Endothelial cell (in vitro differentiated cells): ENCODE data around the gene IFRD1. TPM values are rescaled to one million over a fixed set of nuclear protein-coding genes. Genes with fewer than 3 reads are reported as not detected.
"Not testable (repeated sequence)": the region's sequence is repeated elsewhere in the genome, so short reads cannot be mapped to it uniquely, and the experiment has no call there.

Experiments
- DNase-seq: peaks from one replicate; pipeline ENCODE4 v3.0.0; 2021; ENCODE audit warnings: low spot score
- H3K27ac Mint-ChIP-seq: one replicate; pipeline ENCODE4 v1.8.0; 2021; ENCODE audit warnings: mixed read lengths, inconsistent platforms; ENCODE audit not compliant: unreplicated experiment
- H3K27me3 Mint-ChIP-seq: one replicate; pipeline ENCODE4 v1.8.0; 2021; ENCODE audit warnings: mild to moderate bottlenecking, moderate library complexity, mixed read lengths, inconsistent platforms; ENCODE audit not compliant: unreplicated experiment
- H3K36me3 Mint-ChIP-seq: one replicate; pipeline ENCODE4 v1.8.0; 2021; ENCODE audit warnings: mild to moderate bottlenecking, low read depth, mixed read lengths, inconsistent platforms; ENCODE audit not compliant: unreplicated experiment
- H3K4me1 Mint-ChIP-seq: one replicate; pipeline ENCODE4 v1.8.0; 2021; ENCODE audit warnings: mild to moderate bottlenecking, mixed read lengths, inconsistent platforms; ENCODE audit not compliant: unreplicated experiment
- H3K4me3 Mint-ChIP-seq: one replicate; pipeline ENCODE4 v1.8.0; 2021; ENCODE audit warnings: mild to moderate bottlenecking, mixed read lengths, inconsistent platforms; ENCODE audit not compliant: unreplicated experiment
- H3K9me3 Mint-ChIP-seq: one replicate; pipeline ENCODE4 v1.8.0; 2021; ENCODE audit warnings: mixed read lengths, inconsistent platforms; ENCODE audit not compliant: unreplicated experiment
- CTCF ChIP-seq: fragments of 200-600 bp; sonication (generic); IDR thresholded peaks from one replicate; pipeline ENCODE4 v1.5.0; 2021; ENCODE audit warnings: antibody characterized with exemption; ENCODE audit not compliant: unreplicated experiment
- total RNA-seq: library from RNA; stranded (reverse); fragmentation: NEBNext Ultra II Directional; extraction: Animal tissue kit (Norgen Biotek cat#: 25700); gene quantifications from one replicate; pipeline ENCODE4 v1.2.1, GENCODE V29; 2021; ENCODE audit not compliant: unreplicated experiment

IFRD1 gene
- total RNA-seq, 1 donor from 2014 or later: 55.4 TPM

GRCh38 chr7:112512451-112513210 is 62.4 kb downstream of the IFRD1 start:
- TF ChIP-seq CTCF: no peak
- DNase-seq: no peak
- peaks cover 25% of the 10 kb centered on the region for H3K4me1 Mint-ChIP-seq
- H3K4me3 Mint-ChIP-seq: no peak overlapping the region
- H3K36me3 Mint-ChIP-seq: peaks cover 5% of the 10 kb centered on the region
- no peaks in the 10 kb centered on the region for H3K9me3 Mint-ChIP-seq
- H3K27me3 Mint-ChIP-seq: peaks cover 7% of the 10 kb centered on the region
- H3K27ac Mint-ChIP-seq: no peak overlapping the region

DNA sequence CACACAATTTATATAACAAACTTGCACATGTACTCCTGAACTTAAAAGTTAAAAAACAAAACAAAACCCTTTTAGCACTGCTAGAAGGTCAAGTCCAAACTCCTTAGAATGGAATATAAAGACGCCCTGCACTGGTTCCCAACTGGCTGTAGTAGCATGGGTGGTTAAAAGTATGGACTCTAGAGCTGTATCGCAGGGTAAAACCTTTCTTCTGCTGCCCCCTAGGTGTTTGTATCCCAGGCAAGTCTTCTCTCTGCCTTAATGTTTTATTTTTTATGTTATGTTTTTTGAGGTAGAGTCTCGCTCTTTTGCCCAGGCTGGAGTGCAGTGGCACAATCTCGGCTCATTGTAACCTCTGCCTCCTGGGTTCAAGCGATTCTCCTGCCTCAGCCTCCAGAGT is 65.7 kb downstream of the IFRD1 start:
- H3K4me1 Mint-ChIP-seq: peaks cover 28% of the 10 kb centered on the region
- no peaks in the 10 kb centered on the region for H3K9me3 Mint-ChIP-seq
- peaks cover 3% of the 10 kb centered on the region for H3K27me3 Mint-ChIP-seq
- peak overlapping the region; percentile 93 for H3K27ac Mint-ChIP-seq
- DNase-seq: no peak
- H3K4me3 Mint-ChIP-seq: no peak overlapping the region
- no peak for TF ChIP-seq CTCF
- H3K36me3 Mint-ChIP-seq: peaks cover 8% of the 10 kb centered on the region

DNA sequence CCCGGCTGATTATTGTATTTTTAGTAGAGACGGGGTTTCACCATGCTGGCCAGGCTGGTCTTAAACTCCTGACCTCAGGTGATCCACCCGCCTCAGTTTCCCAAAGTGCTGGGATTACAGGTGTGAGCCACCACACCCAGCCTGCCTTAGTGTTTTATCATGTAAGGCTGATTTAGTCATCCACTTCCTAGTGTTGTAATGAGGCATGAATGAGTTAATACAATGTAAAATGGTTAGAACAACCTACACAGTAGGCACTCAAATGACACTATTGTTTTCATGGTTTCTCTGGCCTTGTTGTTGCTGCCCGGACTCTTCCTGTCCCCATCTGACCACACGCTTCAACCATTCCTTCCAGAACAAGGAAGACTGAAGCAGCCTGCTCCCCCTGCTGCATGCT is 66.2 kb downstream of the IFRD1 start:
- Mint-ChIP-seq H3K4me1 (peaks cover 28% of the 10 kb centered on the region), H3K4me3 (peak overlapping the region; percentile 59), H3K27ac (peak overlapping the region; percentile 93)
- not testable (repeated sequence) for H3K9me3 Mint-ChIP-seq, H3K27me3 Mint-ChIP-seq, H3K36me3 Mint-ChIP-seq
- peak; percentile 35 for DNase-seq

- H3K36me3 Mint-ChIP-seq: peaks cover 8% of the 10 kb centered on the region
- TF ChIP-seq CTCF: no peak
- H3K9me3 Mint-ChIP-seq: no peaks in the 10 kb centered on the region
- no peak overlapping the region for H3K27ac Mint-ChIP-seq
- no peak overlapping the region for H3K4me3 Mint-ChIP-seq
- no peak for DNase-seq
- H3K27me3 Mint-ChIP-seq: peaks cover 3% of the 10 kb centered on the region
- peaks cover 31% of the 10 kb centered on the region for H3K4me1 Mint-ChIP-seq
These were observed 67.2 kb downstream of the IFRD1 start for GRCh38 chr7:112517487-112517886.

GRCh38 chr7:112520787-112521186 is 70.5 kb downstream of the IFRD1 start:
- peaks cover 26% of the 10 kb centered on the region for H3K4me1 Mint-ChIP-seq
- peaks cover 8% of the 10 kb centered on the region for H3K36me3 Mint-ChIP-seq
- no peak for TF ChIP-seq CTCF
- H3K9me3 Mint-ChIP-seq: no peaks in the 10 kb centered on the region
- no peak for DNase-seq
- H3K4me3 Mint-ChIP-seq: no peak overlapping the region
- peaks cover 3% of the 10 kb centered on the region for H3K27me3 Mint-ChIP-seq
- no peak overlapping the region for H3K27ac Mint-ChIP-seq
